ENCODE data around the gene SLC50A1.
"Not testable (repeated sequence)": the region's sequence is repeated elsewhere in the genome, so short reads cannot be mapped to it uniquely, and the experiment has no call there.

Gene SLC50A1

DNA sequence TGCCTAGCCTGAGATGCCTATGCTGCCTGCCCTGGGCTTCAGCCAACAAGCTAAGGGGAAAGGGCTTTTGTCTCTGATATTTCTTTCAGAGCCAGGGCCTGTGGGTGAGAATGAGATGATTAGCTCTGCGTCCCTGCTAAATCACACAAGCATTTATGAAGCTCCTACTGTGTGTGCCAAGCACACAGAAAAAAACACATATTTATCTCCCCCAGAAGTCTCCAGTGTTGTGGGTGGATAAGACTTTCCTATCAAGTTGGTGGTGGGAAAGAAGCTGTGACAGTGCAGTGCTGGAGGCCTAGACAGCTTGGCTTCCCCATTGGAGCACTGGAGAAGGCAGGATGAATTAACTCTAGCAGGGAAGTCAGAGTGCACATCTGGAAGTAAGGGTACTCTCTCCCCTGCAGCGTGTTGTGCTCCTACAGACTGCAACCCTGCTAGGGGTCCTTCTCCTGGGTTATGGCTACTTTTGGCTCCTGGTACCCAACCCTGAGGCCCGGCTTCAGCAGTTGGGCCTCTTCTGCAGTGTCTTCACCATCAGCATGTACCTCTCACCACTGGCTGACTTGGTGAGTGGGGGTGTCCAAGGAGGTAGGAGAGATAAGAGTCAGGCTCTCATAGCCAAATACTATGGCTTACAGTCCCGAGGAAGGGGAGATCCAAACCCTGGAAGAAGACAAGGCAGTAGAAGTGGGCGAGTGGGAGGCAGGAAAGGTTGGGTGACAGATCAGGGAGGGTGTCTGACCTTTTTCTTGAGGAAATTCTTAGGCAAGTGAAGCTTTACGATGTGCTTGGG lies 1.7 kb downstream of the SLC50A1 start:
- DNase-seq = no peak

DNA sequence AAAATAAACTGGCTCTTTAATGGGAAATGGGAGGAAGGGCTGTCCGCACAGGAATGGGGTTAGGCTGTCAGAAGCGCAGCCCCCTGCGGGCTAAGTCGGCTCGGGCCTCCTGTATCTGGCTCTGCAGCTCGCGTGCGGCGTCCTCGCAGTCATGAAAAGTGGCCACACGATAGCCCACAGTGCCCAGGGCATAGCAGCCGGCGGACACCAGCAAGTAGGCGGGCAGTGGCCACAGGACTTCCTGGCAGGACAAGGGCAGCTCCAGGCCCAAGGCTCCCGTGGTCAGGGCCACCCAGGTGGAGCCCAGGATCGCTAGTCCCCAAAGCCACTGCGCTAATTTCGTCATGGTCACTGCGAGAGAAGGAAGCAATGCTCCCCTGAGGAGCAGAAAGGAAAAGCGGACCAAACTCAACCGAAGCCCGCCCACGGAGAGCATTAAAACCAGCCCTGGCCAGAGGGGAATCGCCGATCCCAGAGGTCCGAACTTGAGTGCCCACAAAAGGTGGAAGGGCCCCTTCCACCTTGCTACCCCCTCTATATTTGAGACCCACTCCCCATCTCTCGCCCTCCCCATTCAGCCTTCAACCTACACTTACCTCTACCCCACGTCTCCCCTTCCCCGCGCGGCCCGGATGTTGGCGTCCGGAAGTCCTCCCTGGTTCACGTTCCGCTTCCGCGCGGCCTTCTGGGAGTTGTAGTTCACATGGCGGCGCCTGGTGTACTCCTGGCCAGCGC lies 4.4 kb downstream of the SLC50A1 start, which contains the start of gene DPM3:
DPM3 (minus strand) TSS at position 637 of the 735 bp plus-strand sequence; CDS start at position 346, 291 bp downstream.
- DNase-seq = peak; percentile 88

DNA sequence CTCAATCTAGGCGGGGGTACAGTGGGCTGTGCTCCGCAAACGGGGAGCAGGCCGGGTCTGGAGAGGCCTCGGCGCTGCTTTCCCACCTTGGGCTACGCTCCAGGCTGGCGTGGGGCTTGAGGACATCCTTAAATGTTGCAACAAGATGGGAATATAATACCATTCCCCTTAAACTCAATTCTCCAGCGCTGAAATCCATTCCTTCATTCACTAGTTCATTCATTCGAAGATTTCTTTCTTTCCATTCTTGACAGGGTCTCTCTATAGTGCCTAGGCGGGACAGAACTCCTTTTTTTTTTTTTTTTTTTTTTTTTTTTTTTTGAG lies 4.9 kb downstream of the SLC50A1 start:
- DNase-seq = no peak

DNA sequence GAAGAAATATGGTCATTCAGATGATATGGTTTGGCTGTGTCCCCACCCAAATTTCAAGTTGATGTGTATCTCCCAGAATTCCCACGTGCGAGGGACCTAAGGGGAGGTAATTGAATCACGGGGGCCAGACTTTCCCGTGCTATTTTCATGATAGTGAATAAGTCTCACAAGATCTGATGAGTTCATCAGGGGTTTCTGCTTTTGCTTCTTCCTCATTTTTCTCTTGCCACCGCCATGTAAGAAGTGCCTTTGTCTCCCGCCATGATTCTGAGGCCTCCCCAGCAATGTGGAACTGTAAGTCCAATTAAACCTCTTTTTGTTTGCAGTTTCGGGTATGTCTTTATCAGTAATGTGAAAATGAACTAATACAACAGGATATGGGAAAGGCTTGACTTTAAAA lies 6.1 kb downstream of the SLC50A1 start:
- no peak for DNase-seq

DNA sequence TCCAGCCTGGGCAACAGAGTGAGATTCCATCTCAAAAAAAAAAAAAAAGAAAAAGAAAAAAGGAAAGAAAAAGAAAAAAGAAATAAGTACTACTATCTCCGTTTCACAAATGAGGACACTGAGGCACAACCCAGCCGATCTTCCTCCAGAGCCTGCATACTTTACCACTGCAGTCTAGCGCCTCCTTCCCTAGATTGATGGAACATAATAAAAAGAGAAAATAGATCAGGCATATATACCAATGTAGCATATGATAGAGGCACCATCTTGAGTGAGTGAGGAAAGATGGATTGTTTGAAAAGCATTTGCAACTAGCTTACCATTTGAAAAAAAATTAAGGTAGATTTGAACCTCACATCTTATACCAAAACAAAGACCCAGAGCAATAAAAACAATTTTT lies 9.8 kb downstream of the SLC50A1 start:
- no peak for DNase-seq

DNA sequence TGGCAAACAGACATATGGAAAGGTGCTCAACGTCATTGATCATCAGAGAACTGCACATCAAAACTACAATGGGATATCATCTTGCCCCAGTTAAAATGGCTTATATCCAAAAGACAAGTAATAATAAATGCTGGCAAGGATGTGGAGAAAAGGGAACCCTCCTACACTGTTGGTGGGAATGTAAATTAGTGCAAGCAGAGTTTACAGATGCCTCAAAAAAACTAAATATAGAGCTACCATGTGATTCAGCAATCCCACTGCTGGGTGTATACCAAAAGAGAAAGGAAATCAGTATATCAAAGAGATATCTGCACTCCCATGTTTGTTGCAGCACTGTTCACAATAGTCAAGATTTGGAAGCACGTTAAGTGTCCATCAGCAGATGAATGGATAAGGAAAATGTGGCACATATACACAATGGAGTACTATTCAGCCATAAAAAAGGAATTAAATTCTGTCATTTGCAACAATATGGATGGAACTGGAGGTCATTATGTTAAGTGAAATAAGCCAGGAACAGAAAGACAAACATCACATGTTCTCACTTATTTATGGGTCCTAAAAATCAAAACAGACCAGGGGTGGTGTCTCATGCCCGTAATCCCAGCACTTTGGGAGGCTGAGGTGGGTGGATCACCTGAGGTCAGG lies 20.5 kb downstream of the SLC50A1 start:
- not testable (repeated sequence) for DNase-seq

DNA sequence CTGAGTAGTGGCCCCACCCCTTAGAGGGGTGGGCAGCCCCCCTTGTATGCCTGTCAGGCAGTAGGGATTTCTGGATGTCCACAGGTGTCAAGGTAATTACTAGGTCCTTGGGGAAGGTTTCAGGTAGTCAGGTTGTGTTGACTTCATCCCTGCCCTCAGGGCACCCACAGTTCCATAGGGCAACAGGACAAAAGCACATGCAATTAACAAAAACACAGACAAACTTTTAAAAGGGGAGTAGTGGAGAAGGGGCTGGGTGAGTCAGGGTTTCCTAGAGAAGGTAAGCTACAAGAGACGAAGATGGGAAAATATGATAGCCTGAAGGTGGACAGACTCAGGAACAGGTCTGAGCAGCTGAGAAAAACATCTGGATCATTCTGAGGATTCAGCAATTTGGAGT lies 23.3 kb downstream of the SLC50A1 start:
- no peak for DNase-seq

DNA sequence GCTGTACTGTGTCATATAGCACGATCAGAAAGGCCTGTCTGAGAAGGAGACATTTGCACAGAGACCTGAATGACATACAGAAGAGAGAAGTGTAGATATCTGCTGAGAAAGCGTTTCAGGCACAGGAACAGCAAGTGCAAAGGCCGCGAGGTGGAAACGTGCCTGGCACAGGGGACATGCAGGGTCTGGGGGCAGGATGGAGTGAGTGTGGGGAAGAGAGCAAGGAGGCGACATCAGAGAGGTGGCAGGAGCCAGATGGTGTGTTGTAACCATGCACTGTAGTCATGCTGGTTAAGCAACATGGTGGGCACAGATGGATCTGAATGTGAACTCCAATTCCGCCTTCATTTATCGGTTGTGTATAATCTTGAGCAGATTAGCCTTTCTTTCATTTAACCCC lies 24.5 kb downstream of the SLC50A1 start:
- no peak for DNase-seq

DNA sequence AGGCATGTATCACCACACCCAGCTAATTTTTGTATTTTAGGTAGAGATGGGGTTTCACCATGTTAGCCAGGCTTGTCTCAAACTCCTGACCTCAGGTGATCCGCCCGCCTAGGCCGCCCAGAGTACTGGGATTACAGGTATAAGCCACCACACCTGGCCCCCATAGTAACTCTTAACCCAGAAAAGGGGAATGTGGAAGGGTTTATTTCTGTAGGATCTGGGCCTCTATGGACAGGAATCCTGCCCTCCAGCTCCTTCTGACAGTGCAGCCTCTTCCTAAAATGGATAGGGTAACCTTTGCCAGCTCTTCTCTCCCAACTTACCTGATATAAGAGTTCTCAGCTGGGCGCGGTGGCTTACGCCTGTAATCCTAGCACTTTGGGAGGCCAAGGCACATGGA lies 27.0 kb downstream of the SLC50A1 start:
- not testable (repeated sequence) for DNase-seq

DNA sequence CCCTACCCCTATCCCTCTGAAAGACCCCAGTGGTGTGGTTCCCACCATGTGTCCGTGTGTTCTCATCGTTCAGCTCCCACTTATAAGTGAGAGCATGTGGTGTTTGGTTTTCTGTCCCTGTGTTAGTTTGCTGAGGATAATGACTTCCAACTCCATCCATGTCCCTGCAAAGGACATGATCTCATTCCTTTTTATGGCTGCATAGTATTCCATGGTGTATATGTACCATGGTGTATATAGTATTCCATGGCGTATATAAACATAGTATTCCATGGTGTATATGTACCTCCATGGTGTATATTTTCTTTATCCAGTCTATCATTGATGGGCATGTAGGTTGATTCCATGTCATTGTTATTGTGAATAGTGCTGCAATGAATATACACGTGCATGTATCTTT lies 28.1 kb downstream of the SLC50A1 start:
- not testable (repeated sequence) for DNase-seq

DNA sequence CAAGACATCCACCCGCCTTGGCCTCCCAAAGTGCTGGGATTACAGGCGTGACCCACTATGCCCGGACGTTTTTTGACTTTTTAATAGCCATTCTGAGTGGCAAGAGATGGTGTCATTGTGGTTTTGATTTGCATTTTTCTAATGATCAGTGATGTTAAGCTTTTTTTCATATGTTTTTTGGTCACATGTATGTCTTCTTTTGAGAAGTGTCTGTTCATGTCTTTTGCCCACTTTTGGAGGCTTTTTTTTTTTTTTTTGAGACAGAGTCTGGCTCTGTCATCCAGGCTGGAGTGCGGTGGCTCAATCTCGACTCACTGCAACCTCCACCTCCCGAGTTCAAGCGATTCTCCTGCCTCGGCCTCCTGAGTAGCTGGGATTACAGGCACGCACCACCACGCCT lies 29.0 kb downstream of the SLC50A1 start:
- DNase-seq = not testable (repeated sequence)

DNA sequence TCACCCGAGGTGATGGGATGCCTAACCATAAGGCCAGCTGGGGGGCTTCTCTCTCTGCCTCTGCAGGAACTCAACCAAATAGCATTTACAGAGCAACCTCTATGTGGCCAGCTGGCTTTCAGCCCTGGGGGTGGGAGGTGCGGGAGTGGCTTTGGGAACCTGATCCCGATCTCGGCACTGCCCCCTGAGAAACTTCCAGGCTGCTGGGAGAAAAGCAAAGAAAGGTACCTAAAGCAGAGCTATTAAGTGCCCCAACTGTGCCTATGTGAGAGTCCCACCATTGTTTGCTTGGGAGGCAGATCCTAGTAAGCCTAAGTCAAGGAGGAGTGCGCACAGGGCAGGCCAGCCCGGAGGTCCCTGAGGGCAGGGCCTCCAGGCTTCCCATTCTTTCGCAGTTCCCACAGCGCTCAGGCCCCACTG lies 30.4 kb downstream of the SLC50A1 start:
- no peak for DNase-seq

DNA sequence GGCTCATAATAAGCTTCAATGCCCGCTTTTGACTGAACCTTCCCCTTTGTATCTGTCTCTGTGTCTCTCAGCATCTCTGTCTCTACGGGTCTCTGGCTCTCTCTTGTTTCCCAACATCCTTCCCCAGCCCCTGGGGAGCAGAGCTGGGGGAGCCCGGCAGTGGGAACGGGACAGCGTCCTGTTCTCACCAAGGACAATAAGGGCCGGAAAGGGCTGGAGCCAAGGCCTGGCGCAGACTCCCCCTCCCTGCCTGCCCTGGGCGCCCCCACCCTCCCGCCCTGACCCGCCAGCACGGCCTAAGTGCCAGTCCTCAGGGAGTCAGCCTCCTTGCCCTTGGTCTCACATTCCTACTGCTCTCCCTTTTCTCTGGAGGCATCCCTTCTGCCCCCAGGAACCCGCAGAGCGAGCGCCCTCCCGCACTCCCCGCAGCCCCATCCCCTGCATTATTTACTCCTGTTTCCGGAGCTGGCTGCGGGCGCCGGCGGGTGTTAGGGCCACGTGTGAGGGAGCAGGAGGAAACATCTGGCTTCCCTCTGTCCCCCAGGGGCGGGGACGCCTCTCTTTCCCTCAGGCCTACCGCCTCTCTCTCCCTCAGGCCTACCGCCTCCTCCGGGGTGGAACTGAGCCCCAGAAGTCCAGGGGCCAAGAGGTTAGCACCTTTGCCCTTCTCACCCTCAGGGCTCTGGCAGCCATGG lies 31.0 kb downstream of the SLC50A1 start:
- DNase-seq = no peak

DNA sequence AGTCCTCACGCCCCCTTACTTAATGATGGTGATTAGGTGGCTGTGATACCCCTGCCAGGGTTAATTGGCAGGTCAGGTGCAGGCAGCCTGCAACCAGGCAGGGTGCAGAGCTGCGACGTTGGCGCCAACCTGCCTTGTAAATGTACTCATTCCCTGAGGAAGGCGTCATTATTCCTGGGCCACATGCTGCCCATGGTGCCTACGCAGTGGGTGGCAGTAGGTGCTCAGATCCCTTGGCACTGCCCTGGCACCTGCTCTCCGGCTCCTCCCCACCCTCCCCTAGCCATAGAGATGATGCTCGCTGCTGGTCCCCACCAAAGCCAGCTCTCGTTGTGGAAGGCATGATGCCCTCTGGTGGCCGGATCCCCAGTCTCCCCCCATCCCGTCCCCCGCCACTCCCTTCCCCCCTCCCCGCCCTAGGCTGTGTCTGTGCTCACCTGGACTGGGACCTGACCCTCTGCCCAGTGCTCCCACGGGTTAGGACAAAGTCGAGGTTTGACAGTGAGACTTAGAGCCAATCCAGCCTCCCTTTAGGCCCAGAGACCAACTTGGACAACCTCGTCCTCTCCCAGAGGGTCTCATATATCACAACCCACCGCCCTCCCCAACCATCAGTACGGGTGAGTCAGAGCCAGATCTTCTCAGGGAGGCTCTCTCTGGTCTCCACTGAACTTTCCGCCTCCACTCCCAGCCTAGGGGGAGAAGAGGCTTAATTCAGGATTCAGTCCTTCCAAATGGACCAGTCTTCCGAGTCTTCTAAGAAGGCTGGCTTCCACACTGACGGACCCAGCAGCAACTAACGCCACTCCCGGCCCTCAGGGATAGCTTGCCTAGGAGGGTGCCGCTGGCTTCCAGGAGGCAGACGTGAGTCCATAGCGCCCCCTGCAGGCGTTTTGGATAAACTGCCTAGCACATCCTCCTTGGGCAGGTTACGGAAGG lies 31.8 kb downstream of the SLC50A1 start:
- DNase-seq = peak; percentile 85

DNA sequence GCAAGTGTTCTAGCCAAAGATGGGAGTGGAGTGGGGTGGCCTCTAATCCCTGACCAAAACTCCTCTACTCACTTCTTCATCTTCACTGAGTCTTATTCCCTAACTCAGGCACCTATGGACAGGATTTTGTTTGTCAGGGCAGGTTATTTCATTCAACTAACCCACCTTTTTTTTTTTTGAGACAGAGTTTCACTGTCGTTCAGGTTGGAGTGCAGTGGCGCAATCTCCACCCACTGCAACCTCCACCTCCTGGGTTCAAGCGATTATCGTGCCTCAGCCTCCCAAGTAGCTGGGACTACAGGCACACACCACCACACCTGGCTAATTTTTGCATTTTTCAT lies 32.4 kb downstream of the SLC50A1 start:
- DNase-seq = not testable (repeated sequence)

DNA sequence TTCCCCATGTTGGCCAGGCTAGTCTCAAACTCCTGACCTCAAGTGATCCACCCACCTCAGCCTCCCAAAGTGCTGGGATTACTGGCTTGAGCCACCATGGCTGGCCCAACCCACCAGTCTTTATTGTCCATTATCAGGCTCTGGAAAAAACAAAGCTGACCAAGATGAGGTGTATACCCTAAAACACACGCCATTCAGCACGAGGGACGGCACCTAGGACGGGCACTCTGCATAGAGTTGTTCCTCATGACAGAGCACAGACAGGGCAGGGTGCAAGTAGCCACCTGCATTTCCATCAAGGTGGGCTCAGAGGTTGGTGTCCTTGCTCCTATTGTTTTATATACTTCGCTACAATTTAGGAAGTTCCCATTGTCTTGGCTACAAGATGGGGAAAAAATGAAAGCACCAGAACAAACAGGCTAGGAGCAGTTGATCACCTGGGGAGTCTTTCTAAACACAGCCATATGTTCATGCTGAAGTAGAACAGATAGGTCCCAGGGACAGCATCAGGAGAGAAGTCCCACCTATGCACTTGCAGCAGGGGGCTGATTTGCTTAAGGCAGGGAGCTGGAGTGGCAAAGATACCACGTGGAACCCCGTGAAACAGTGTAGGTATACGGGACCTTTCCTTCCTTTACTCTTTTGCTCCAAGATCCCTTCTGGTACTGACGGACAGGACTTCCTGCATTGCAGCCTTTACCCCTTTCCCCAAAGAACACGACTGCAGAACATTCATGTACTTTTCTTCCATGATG lies 33.0 kb downstream of the SLC50A1 start:
- no peak for DNase-seq

DNA sequence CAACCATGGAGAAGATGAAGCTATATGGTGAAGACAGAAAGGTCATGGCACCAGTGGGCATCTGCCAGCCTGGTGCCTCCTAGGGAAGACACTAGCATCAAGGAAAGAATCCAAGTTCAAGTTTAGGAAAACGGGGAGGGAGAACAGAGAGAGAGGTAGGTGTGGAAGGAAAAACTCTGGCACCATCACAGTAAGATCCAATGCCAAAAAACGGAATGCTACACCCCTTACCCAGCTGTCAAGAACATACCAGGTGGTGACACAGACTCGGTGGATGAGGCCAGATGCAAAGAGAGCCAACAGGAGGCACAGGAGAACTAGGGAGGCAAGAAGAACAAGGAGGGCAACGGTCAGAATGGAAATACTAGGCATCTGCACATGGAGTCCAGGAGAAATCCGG lies 33.9 kb downstream of the SLC50A1 start:
- no peak for DNase-seq

DNA sequence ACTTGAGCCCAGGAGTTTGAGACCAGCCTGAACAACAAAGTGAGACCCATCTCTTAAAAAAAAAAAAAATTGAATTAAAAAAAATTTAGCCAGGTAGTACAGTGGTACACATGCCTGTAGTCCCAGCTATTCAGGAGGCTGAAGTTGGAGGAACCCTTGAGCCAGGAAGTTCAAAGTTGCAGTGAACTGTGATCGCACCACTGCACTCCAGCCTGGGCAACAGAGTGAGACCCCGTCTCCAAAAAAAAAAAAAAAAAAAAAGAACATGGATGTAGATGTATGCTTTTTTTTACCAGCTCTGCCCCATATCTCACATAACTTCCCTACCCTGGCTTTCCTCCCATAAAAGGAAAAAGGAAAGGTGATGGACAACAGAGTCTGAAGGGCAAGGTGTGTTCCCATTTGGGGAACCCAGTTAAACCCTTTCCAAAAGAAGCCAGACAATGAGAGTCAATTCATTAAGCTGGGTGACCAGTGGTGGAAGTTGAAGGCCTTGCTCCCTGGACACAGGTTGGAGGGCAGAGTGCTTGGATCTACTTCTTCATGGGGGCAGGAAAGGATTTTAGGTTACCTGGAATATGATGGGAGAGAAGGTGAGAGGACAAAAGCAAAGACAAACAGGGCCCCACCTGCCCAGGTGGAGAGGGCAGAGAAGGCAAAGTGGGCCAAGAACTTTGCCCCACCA lies 34.6 kb downstream of the SLC50A1 start:
- DNase-seq = no peak

DNA sequence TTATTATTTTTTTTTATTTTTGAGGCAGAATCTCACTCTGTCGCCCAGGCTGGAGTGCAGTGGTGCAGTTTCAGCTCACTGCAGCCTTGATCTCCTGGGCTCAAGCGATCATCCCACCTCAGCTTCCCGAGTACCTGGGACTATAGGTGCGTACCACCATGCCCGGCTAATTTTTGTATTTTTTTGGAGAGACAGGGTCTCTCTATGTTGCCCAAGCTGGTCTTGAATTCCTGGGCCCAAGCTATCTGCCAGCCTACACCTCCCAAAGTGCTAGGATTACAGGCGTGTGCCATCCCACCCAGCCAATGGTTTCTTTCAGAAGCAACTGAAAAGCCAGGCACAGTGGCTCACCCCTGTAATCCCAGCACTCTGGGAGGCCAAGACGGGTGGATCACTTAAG lies 35.2 kb downstream of the SLC50A1 start:
- DNase-seq = no peak

DNA sequence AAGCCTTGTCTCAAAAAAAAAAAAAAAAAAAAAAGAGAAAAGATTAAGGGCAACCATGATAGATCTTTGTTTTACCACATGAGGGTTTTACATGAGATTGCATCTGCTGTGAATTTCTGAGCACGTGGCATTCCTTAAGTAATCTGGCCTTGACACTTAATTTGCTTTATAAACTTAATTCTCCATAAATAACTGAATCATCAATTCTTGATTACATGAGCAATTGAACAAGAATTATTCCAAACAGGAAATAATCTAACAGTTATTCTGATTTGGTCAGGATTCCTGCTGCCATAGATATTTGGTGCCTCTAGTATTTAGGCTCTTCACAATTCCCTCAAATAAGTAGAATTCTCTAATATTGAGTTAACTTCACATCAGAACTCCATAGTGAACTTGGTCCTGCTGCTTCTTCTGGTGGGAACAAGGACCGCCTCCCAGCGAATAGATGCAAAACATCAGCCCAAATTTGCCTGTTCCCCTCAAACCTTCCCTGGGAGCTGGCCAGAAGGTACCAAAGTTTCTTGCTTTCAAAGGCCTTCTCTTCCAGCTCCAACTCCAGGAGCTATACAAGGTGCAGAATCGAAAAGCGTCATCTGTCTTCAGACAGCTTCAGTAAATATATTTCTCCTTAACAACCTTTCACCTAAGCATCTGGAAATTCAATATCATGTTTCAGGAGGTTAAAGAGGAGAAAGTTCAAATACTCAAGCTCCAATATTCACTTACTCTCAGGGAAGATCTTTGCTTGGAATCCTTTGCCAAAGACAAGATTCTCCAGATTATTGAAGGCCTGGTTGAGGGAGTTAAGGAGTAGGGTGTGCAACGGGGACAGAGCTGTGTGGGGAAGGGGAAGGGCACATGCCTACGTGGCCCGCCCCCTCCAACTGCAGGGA lies 36.4 kb downstream of the SLC50A1 start:
- DNase-seq = no peak
